B cell (primary cell): ENCODE measurements around the gene EYS. TPM values are rescaled to one million over a fixed set of nuclear protein-coding genes. Genes with fewer than 3 reads are reported as not detected.

Experiments used
- ATAC-seq: fragments of 200-7000 bp; cut with Tn5 transposase; one replicate; pipeline ENCODE4 v1.10.0; 2021; ENCODE audit warnings: low read depth, mild to moderate bottlenecking, moderate number of reproducible peaks, moderate library complexity
- CTCF ChIA-PET: fragments of 350-600 bp; sonication (Branson Sonifier 250); formaldehyde crosslinking; loops from one replicate; lab custom pipeline; 2021; ENCODE audit warnings: antibody characterized with exemption, inconsistent platforms; lab: Charles Lee
- POLR2A ChIA-PET: fragments of 350-600 bp; sonication (Branson Sonifier 250); formaldehyde crosslinking; loops from one replicate; lab custom pipeline; 2021; ENCODE audit warnings: antibody characterized with exemption; lab: Charles Lee
- DNase-seq: peaks from one replicate; pipeline ENCODE4 v3.0.0; 2013
- H2AFZ ChIP-seq: 2 replicates; pipeline ENCODE4 v1.6.1; 2012; ENCODE audit warnings: mild to moderate bottlenecking, low read depth, low read length; ENCODE audit not compliant: insufficient read depth, poor library complexity, severe bottlenecking
- H3K27ac ChIP-seq, 2 donors: 1 replicate in 1 of 2; 2 replicates in 1 of 2; pipeline ENCODE4 v1.5.1; 2012 to 2013; ENCODE audit warnings: low read length in 2 of 2, mild to moderate bottlenecking in 2 of 2, moderate library complexity in 1 of 2
- H3K27me3 ChIP-seq, 4 experiments: fragments of 200-600 bp in 1 of 4; sonication (generic) in 1 of 4; replicated peaks in 1 of 4; 1 replicate in 2 of 4; 2 replicates in 2 of 4; pipeline versions ENCODE4 v1.6.1 to v1.7.0; 2013 to 2016; ENCODE audit warnings: low read length in 3 of 4, mild to moderate bottlenecking in 2 of 4, mixed read lengths in 1 of 4, moderate library complexity in 1 of 4; ENCODE audit not compliant: insufficient read depth in 4 of 4, control insufficient read depth in 3 of 4; ENCODE audit errors: control extremely low read depth in 1 of 4
- H3K36me3 ChIP-seq, 2 experiments: replicated peaks in 1 of 2; 1 replicate in 1 of 2; 2 replicates in 1 of 2; pipeline versions ENCODE4 v1.6.1 to v1.7.1; 2013; ENCODE audit warnings: low read length in 1 of 2; ENCODE audit not compliant: insufficient read depth in 2 of 2, control insufficient read depth in 1 of 2; ENCODE audit errors: control extremely low read depth in 1 of 2, extremely low read depth in 1 of 2
- H3K4me1 ChIP-seq, 2 donors: fragments of 200-600 bp in 1 of 2; sonication (generic) in 1 of 2; 1 replicate in 1 of 2; 2 replicates in 1 of 2; pipeline versions ENCODE4 v1.5.1 to v1.6.1; 2013 to 2017; ENCODE audit warnings: low read length in 2 of 2; ENCODE audit not compliant: control insufficient read depth in 2 of 2, insufficient read depth in 2 of 2
- H3K4me2 ChIP-seq: replicated peaks from 2 replicates; pipeline ENCODE3; 2012; ENCODE audit warnings: mild to moderate bottlenecking, low read depth, low read length; ENCODE audit not compliant: poor library complexity, severe bottlenecking
- H3K4me3 ChIP-seq, 5 experiments: fragments of 200-600 bp in 1 of 5; sonication (generic) in 1 of 5; 1 replicate in 3 of 5; 2 replicates in 2 of 5; pipeline versions ENCODE4 v1.5.1 to v1.7.0; 2011 to 2016; ENCODE audit warnings: low read length in 4 of 5, mild to moderate bottlenecking in 4 of 5, low read depth in 2 of 5, control low read depth in 1 of 5, moderate library complexity in 1 of 5; ENCODE audit not compliant: insufficient read depth in 1 of 5; ENCODE audit errors: control extremely low read depth in 1 of 5, extremely low read depth in 1 of 5
- H3K79me2 ChIP-seq: fragments of 200-600 bp; sonication (generic); one replicate; pipeline ENCODE4 v1.6.0; 2016; ENCODE audit warnings: low read length; ENCODE audit not compliant: control insufficient read depth, insufficient read depth
- H3K9ac ChIP-seq: fragments of 200-600 bp; sonication (generic); 2 replicates; pipeline ENCODE4 v1.6.1; 2017; ENCODE audit warnings: mild to moderate bottlenecking, low read length, moderate library complexity
- H3K9me3 ChIP-seq, 3 donors: one replicate each; pipeline versions ENCODE4 v1.6.1 to v1.7.1; 2013; ENCODE audit warnings: low read length in 2 of 3; ENCODE audit not compliant: control insufficient read depth in 2 of 3, insufficient read depth in 1 of 3; ENCODE audit errors: control extremely low read depth in 1 of 3
- H4K20me1 ChIP-seq: 2 replicates; pipeline ENCODE4 v1.6.0; 2012; ENCODE audit warnings: mild to moderate bottlenecking, low read length; ENCODE audit not compliant: insufficient read depth, control insufficient read depth, poor library complexity, severe bottlenecking
- H3K27ac Mint-ChIP-seq: one replicate; pipeline ENCODE4 v1.8.0; 2021; ENCODE audit warnings: mixed read lengths
- H3K27me3 Mint-ChIP-seq: one replicate; pipeline ENCODE4 v1.8.0; 2021; ENCODE audit warnings: mixed read lengths
- H3K4me1 Mint-ChIP-seq: one replicate; pipeline ENCODE4 v1.8.0; 2021; ENCODE audit warnings: mixed read lengths
- H3K4me3 Mint-ChIP-seq: one replicate; pipeline ENCODE4 v1.8.0; 2021; ENCODE audit warnings: mixed read lengths
- H3K9me3 Mint-ChIP-seq: one replicate; pipeline ENCODE4 v1.8.0; 2022; ENCODE audit warnings: mixed read lengths; ENCODE audit not compliant: insufficient read depth
- EZH2 ChIP-seq: IDR thresholded peaks from 2 replicates; pipeline ENCODE4 v1.6.1; 2012; ENCODE audit warnings: borderline replicate concordance, low read depth, mild to moderate bottlenecking, moderate library complexity, low read length; ENCODE audit not compliant: insufficient read depth, poor library complexity, severe bottlenecking
- WGBS: methylation state at CpG from one replicate; pipeline ENCODE4 v1.1.5; 2013; ENCODE audit warnings: missing lambda C conversion rate; ENCODE audit not compliant: insufficient coverage; 5-methylcytosine and 5-hydroxymethylcytosine counted together
- intact Hi-C: fragments of 100-400 bp; cut with micrococcal nuclease; formaldehyde crosslinking; loops from one replicate; pipeline ENCODE4 v1.10.0; 2022
- polyA plus RNA-seq: library from polyadenylated mRNA; depleted of rRNA; stranded (reverse); fragments of >200 nt; gene quantifications from 2 replicates; pipeline ENCODE4 v1.2.3, GENCODE V29; 2012
- total RNA-seq, 2 donors: library from RNA; stranded (reverse); fragments of 120-200 nt in 1 of 2; gene quantifications; 1 replicate in 1 of 2; 2 replicates in 1 of 2; pipeline versions ENCODE4 v1.2.3 to v1.2.4, GENCODE V29; 2013 to 2022
- TF ChIP-seq, protein P1 (sequence below): fragments of 200-600 bp; IDR thresholded peaks from one replicate; pipeline ENCODE4 v1.8.0; 2022; ENCODE audit warnings: antibody characterized with exemption, mild to moderate bottlenecking

The EYS gene
- total and polyA plus RNA-seq, 2 donors (not counting 1 experiment from before 2014, with no cell fraction given) = not detected

GRCh38 chr6:64969139-64969538, 737.9 kb downstream of the EYS start:
- Mint-ChIP-seq H3K9me3 (peaks cover 3% of the 10 kb centered on the region), H3K4me1 (no peaks in the 10 kb centered on the region), H3K27ac (no peak overlapping the region), H3K27me3 (no peaks in the 10 kb centered on the region), H3K4me3 (no peak overlapping the region)
- H3K79me2 ChIP-seq = no peaks in the 10 kb centered on the region
- H3K9me3 ChIP-seq = peaks cover 0 to 2% (median 0%) of the 10 kb centered on the region in 3 donors
- WGBS = 100% methylated on average over 1 of the region's 1 CpG
- ChIA-PET POLR2A (no interaction called here), CTCF (no interaction called here)
- H2AFZ ChIP-seq = no peak overlapping the region
- no peak for ATAC-seq
- DNase-seq = no peak
- no peak overlapping the region for H3K4me2 ChIP-seq
- intact Hi-C loops = no loop called here
- H3K27ac ChIP-seq = no peak overlapping the region
- no peak overlapping the region for H3K4me3 ChIP-seq
- TF ChIP-seq, protein P1, sequence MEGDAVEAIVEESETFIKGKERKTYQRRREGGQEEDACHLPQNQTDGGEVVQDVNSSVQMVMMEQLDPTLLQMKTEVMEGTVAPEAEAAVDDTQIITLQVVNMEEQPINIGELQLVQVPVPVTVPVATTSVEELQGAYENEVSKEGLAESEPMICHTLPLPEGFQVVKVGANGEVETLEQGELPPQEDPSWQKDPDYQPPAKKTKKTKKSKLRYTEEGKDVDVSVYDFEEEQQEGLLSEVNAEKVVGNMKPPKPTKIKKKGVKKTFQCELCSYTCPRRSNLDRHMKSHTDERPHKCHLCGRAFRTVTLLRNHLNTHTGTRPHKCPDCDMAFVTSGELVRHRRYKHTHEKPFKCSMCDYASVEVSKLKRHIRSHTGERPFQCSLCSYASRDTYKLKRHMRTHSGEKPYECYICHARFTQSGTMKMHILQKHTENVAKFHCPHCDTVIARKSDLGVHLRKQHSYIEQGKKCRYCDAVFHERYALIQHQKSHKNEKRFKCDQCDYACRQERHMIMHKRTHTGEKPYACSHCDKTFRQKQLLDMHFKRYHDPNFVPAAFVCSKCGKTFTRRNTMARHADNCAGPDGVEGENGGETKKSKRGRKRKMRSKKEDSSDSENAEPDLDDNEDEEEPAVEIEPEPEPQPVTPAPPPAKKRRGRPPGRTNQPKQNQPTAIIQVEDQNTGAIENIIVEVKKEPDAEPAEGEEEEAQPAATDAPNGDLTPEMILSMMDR = no peak
- no peak for TF ChIP-seq EZH2
- H4K20me1 ChIP-seq = no peaks in the 10 kb centered on the region
- no peaks in the 10 kb centered on the region for H3K27me3 ChIP-seq
- H3K4me1 ChIP-seq = no peaks in the 10 kb centered on the region
- H3K36me3 ChIP-seq = no peaks in the 10 kb centered on the region
- H3K9ac ChIP-seq = no peak overlapping the region

- no peaks in the 10 kb centered on the region for H3K27me3 Mint-ChIP-seq
- Histone ChIP-seq H3K79me2 (no peaks in the 10 kb centered on the region), H3K4me1 (no peaks in the 10 kb centered on the region), H4K20me1 (no peaks in the 10 kb centered on the region), H3K27ac (no peak overlapping the region), H3K9ac (no peak overlapping the region), H3K36me3 (no peaks in the 10 kb centered on the region), H3K9me3 (peaks cover 0 to 5% (median 0%) of the 10 kb centered on the region in 3 donors), H3K4me2 (no peak overlapping the region), H3K27me3 (no peaks in the 10 kb centered on the region), H3K4me3 (no peak overlapping the region), H2AFZ (no peak overlapping the region)
- no peak for ATAC-seq
- TF ChIP-seq EZH2 = no peak
- TF ChIP-seq, protein P1 = no peak
- no peak overlapping the region for H3K27ac Mint-ChIP-seq
- CTCF ChIA-PET = no interaction called here
- intact Hi-C loops = no loop called here
- POLR2A ChIA-PET = no interaction called here
- DNase-seq = no peak
- no peaks in the 10 kb centered on the region for H3K4me1 Mint-ChIP-seq
- H3K4me3 Mint-ChIP-seq = no peak overlapping the region
- 38% methylated on average over 5 of the region's 7 CpGs for WGBS
- H3K9me3 Mint-ChIP-seq = peaks cover 4% of the 10 kb centered on the region
Measured at GRCh38 chr6:64955435-64955848, 751.6 kb downstream of the EYS start.
